Measurements from ENCODE around the gene MYO18A.

DNA sequence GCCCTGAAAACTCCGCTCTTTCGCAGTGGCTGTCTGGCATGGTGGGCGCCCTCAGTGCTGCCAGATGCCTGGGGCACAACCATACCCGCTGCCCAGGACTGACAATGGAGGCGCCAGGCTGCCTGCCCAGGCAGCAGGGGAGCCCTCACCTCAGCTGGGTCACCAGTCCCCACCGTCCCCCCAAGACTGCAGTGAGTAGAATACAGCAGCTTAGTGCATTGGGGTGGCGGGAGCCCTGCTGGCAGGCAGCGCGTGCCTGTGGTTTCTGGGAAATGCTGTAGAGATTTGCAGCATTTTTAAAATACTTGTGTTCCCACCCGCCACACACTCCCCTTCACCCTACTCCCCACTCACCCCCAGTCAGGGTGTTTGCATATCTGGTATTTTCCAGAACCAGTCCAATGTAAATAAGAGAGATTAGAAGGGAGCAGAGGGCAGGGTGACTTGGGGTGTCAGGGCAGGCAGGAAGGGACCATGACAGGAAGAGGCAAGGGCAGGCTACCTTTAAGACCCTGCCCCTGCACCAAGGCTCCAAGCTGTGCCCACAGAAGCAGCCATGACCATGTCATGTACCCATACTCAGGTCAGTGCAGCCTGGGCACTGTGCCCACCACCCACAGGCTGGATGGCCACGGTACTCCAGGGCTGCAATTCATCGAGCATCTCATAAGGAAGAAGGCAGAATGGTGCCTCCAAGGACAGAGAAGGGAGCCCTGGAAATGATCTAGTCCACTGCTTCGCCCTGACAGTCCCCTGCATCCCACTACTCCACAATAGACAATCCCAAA, 21.5 kb downstream of the MYO18A start:
- no peak for TF ChIP-seq EZH2 (optimal IDR thresholded peaks at IDR 0.05; ENCODE audit: low read depth, low read length)
- TF ChIP-seq, protein P1, sequence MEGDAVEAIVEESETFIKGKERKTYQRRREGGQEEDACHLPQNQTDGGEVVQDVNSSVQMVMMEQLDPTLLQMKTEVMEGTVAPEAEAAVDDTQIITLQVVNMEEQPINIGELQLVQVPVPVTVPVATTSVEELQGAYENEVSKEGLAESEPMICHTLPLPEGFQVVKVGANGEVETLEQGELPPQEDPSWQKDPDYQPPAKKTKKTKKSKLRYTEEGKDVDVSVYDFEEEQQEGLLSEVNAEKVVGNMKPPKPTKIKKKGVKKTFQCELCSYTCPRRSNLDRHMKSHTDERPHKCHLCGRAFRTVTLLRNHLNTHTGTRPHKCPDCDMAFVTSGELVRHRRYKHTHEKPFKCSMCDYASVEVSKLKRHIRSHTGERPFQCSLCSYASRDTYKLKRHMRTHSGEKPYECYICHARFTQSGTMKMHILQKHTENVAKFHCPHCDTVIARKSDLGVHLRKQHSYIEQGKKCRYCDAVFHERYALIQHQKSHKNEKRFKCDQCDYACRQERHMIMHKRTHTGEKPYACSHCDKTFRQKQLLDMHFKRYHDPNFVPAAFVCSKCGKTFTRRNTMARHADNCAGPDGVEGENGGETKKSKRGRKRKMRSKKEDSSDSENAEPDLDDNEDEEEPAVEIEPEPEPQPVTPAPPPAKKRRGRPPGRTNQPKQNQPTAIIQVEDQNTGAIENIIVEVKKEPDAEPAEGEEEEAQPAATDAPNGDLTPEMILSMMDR (IDR thresholded peaks at IDR 0.05; ENCODE audit: low read length): no peak
